ENCODE data around the gene RIPOR3. TPM values are rescaled to one million over a fixed set of nuclear protein-coding genes. Genes with fewer than 3 reads are reported as not detected.

RIPOR3 gene
- total RNA-seq, 4 donors from 2014 or later: 1.8 to 12.7 (median 4.9) TPM

DNA sequence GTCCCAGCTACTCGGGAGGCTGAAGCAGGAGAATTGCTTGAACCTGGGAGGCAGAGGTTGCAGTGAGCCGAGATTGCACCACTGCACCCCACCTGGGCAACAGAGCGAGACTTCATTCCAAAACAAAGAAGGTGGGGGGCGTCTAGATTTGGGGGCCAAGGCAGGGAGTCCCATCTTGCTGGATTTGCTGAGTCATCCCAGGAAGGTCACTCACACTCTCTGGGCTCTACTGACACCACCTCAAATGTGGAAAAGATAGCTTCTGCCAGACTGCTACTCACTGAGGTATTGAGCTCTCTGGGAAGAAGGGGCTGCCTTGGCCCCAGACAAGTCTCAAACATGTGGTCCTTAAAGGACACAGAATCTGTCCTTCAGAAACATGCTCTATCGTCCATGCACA lies 74.3 kb downstream of the RIPOR3 start:
- TF ChIP-seq, protein P1, sequence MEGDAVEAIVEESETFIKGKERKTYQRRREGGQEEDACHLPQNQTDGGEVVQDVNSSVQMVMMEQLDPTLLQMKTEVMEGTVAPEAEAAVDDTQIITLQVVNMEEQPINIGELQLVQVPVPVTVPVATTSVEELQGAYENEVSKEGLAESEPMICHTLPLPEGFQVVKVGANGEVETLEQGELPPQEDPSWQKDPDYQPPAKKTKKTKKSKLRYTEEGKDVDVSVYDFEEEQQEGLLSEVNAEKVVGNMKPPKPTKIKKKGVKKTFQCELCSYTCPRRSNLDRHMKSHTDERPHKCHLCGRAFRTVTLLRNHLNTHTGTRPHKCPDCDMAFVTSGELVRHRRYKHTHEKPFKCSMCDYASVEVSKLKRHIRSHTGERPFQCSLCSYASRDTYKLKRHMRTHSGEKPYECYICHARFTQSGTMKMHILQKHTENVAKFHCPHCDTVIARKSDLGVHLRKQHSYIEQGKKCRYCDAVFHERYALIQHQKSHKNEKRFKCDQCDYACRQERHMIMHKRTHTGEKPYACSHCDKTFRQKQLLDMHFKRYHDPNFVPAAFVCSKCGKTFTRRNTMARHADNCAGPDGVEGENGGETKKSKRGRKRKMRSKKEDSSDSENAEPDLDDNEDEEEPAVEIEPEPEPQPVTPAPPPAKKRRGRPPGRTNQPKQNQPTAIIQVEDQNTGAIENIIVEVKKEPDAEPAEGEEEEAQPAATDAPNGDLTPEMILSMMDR (IDR thresholded peaks at IDR 0.05): no peak
- TF ChIP-seq POLR2A (IDR thresholded peaks at IDR 0.05): no peak
- H3K4me3 ChIP-seq (ENCODE audit: low read depth, poor library complexity, severe bottlenecking): no peak overlapping the region
- 89% methylated on average over 5 of the region's 5 CpGs for WGBS, 2 donors
- intact Hi-C loops (cut with DNase I; ENCODE audit: low total_unique reads): no loop called here
- DNase-seq (ENCODE audit: low spot score in 2 of 2): no peak

DNA sequence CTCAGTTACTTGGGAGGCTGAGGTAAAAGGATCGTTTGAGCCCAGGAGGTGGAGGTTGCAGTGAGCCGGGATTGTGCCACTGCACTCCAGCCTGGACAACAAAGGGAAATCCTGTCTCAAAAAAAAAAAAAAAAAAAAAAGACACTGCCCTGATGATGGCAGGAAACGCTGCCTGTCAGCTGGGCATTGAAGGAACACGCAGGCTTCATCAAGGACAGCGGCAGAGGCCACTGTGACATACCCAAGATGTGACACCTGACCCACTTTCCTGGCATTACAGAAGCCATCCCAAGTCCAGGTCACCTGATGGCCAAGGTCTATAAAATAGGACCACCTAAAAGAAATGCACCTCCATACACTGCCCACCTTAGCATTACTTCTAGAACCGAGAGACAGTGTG lies 75.9 kb downstream of the RIPOR3 start:
- intact Hi-C loops (cut with DNase I; ENCODE audit: low total_unique reads): no loop called here
- TF ChIP-seq, protein P1 (IDR thresholded peaks at IDR 0.05): no peak
- no peak for TF ChIP-seq POLR2A (IDR thresholded peaks at IDR 0.05)

DNA sequence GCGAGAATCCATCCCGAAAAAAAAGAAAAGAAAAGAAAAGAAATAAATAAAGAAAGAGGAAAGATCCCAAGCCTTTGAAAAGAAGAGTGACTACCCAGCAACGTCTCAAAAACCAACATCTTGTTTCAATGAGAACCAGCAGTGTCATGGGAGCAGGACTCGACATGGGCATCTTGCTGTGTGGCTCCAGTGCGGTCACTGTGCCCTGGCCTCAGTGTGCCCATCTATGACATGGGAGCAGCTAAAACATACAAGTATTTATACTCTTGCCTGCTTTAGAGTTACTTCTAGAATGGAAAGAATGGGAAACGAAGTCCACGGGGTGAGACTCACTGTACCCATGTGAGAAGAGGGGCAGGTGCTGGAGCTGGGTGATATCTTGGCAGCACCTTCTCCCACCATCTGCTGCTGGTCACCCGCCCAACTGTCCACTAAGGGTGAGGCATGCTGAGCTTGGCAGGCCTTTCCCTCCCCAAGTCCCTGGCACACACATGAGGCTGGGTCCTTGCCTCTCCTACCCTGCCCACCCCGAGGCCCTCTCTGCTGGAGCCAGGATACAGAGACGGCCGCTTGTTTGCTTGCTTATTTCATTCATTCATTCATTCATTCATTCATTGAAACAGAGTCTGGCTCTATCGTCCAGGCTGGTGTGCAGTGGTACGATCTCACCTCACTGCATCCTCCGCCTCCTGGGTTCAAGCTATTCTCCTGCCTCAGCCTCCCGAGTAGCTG lies 77.7 kb downstream of the RIPOR3 start:
- TF ChIP-seq, protein P1 (IDR thresholded peaks at IDR 0.05): no peak
- TF ChIP-seq POLR2A (IDR thresholded peaks at IDR 0.05): no peak
- DNase-seq (ENCODE audit: low spot score in 2 of 2): no peak
- intact Hi-C loops (cut with DNase I; ENCODE audit: low total_unique reads): no loop called here
- 90 to 91% methylated on average over 15 of the region's 15 CpGs for WGBS, 2 donors
- no peak overlapping the region for H3K4me3 ChIP-seq (ENCODE audit: low read depth, poor library complexity, severe bottlenecking)

More for the DNA sequence above, 75.9 kb downstream of the RIPOR3 start:
- DNase-seq (ENCODE audit: low spot score in 2 of 2): no peak
- 77 to 83% methylated on average over 6 of the region's 6 CpGs for WGBS, 2 donors
- H3K4me3 ChIP-seq (ENCODE audit: low read depth, poor library complexity, severe bottlenecking): no peak overlapping the region

DNA sequence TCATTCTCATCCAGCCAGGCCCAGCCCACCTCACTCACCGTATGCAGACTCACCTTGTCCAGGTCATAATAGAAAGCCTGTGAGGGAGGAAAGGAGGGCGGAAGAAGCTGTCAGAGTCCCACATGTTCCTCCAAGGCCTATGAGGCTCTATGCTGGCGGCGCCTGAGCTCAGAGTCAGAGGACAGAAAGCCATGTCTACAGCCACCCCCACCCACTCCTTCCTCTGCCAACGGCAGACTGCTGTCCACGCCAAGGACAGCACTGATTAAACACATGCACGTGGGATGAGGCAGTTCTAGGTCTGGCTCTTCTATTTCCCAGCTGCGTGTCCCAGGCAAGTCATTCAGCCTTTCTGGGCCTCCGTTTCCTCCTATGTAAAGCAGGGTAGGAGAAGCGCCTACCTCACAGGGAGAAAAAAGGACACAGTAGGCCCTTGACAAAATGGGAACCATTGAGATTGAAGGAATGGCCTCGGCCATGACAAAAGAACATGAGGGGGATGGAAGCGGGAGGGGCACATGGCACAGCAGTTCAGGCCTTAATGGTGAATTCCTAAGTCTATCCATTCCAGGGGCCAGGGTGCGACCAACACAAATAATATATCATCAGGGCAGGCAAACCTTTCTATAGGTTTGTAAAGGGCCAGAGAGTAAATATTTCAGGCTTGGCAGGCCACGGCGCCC lies 80.1 kb downstream of the RIPOR3 start:
- intact Hi-C loops (cut with DNase I; ENCODE audit: low total_unique reads): no loop called here
- 59 to 74% methylated on average over 15 of the region's 15 CpGs for WGBS, 2 donors

DNA sequence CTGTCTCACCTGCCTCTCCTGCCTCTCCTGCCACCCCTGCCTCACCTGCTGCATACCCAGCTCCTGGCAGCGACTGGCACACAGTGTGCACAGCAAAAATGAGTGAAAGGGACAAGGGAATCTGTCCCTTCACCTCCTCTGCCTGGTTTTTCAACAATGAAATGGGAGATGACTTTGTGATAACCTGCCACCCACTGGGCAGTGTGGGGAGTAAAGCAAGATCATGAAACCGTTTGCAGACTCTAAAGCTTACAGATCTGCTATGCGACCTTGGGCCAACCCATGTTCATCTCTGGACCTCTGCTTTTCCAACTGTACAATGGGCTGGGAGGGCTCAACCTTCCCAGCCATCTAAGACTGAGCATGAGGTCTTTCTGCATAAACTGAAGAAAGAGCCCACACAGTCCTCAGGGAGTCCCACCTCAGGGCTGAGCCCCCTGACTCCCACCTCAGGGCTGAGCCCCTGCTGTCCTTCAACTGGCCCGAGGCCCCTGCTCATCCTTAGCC lies 81.1 kb downstream of the RIPOR3 start:
- intact Hi-C loops (cut with DNase I; ENCODE audit: low total_unique reads): no loop called here
- TF ChIP-seq, protein P1 (IDR thresholded peaks at IDR 0.05): no peak
- no peak for TF ChIP-seq POLR2A (IDR thresholded peaks at IDR 0.05)
- 73 to 76% methylated on average over 4 of the region's 4 CpGs for WGBS, 2 donors
- no peak overlapping the region for H3K4me3 ChIP-seq (ENCODE audit: low read depth, poor library complexity, severe bottlenecking)
- DNase-seq (ENCODE audit: low spot score in 2 of 2): no peak

More for the DNA sequence above, 80.1 kb downstream of the RIPOR3 start:
- DNase-seq (ENCODE audit: low spot score in 2 of 2): no peak
- TF ChIP-seq POLR2A (IDR thresholded peaks at IDR 0.05): no peak
- TF ChIP-seq, protein P1 (IDR thresholded peaks at IDR 0.05): no peak
- no peak overlapping the region for H3K4me3 ChIP-seq (ENCODE audit: low read depth, poor library complexity, severe bottlenecking)

Data from lower leg skin (tissue), 4 donors.